ENCODE data around the gene MAGI2.

MAGI2 gene

GRCh38 chr7:79182283-79182682 lies 271.2 kb downstream of the MAGI2 start:
- DNase-seq (no peak), ATAC-seq (no peak)
- Mint-ChIP-seq H3K27me3 (peaks cover 2% of the 10 kb centered on the region), H3K9me3 (peaks cover 4% of the 10 kb centered on the region), H3K27ac (no peak overlapping the region), H3K36me3 (ENCODE audit: low read depth) (no peaks in the 10 kb centered on the region), H3K4me1 (no peaks in the 10 kb centered on the region), H3K4me3 (no peak overlapping the region)

- Mint-ChIP-seq H3K27ac (no peak overlapping the region), H3K4me3 (no peak overlapping the region), H3K4me1 (no peaks in the 10 kb centered on the region), H3K27me3 (peaks cover 2% of the 10 kb centered on the region), H3K36me3 (ENCODE audit: low read depth) (no peaks in the 10 kb centered on the region), H3K9me3 (peaks cover 4% of the 10 kb centered on the region)
- ATAC-seq (no peak), DNase-seq (no peak)
Measured at GRCh38 chr7:79180533-79180932, 272.9 kb downstream of the MAGI2 start.

GRCh38 chr7:79176859-79177477 lies 276.5 kb downstream of the MAGI2 start:
- no peaks in the 10 kb centered on the region for H3K27me3 Mint-ChIP-seq

GRCh38 chr7:79175374-79175773 lies 278.1 kb downstream of the MAGI2 start:
- Mint-ChIP-seq H3K27ac (no peak overlapping the region), H3K27me3 (no peaks in the 10 kb centered on the region), H3K4me1 (no peaks in the 10 kb centered on the region), H3K36me3 (ENCODE audit: low read depth) (no peaks in the 10 kb centered on the region), H3K4me3 (no peak overlapping the region), H3K9me3 (no peaks in the 10 kb centered on the region)
- DNase-seq (no peak), ATAC-seq (no peak)

More at GRCh38 chr7:79176859-79177477, 276.5 kb downstream of the MAGI2 start:
- DNase-seq = no peak
- Mint-ChIP-seq H3K36me3 (ENCODE audit: low read depth) (no peaks in the 10 kb centered on the region), H3K27ac (no peak overlapping the region), H3K4me1 (no peaks in the 10 kb centered on the region), H3K4me3 (no peak overlapping the region), H3K9me3 (no peaks in the 10 kb centered on the region)
- ATAC-seq = no peak

DNA sequence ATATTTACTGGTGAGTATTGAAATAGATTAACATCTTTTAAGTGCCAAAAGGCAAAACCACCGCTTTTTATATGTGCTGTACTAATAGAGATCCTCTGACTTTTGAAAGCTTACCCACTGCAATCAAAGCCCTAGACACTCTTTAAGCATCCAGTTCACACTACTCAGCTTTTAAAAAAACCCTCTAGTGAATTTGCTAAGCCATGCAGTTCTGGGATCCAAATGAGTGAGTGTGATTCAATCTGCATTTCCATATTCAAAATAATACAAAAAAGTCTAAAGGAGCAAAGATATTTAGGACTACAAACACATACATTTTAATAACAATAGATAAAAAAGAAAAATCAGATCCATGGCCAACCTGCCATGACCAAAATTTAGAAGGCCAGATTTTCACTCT lies 288.2 kb downstream of the MAGI2 start:
- H3K4me1 Mint-ChIP-seq = no peaks in the 10 kb centered on the region

GRCh38 chr7:79159040-79159664 lies 294.3 kb downstream of the MAGI2 start:
- peaks cover 9% of the 10 kb centered on the region for H3K9me3 Mint-ChIP-seq
- no peak overlapping the region for H3K4me3 Mint-ChIP-seq
- H3K27ac Mint-ChIP-seq = no peak overlapping the region
- no peaks in the 10 kb centered on the region for H3K36me3 Mint-ChIP-seq (ENCODE audit: low read depth)
- DNase-seq = no peak
- no peaks in the 10 kb centered on the region for H3K4me1 Mint-ChIP-seq
- ATAC-seq = no peak
- H3K27me3 Mint-ChIP-seq = no peaks in the 10 kb centered on the region

More for the DNA sequence above, 288.2 kb downstream of the MAGI2 start:
- H3K9me3 Mint-ChIP-seq = peaks cover 4% of the 10 kb centered on the region
- DNase-seq (no peak), ATAC-seq (no peak)
- no peak overlapping the region for H3K4me3 Mint-ChIP-seq
- no peaks in the 10 kb centered on the region for H3K27me3 Mint-ChIP-seq
- no peak overlapping the region for H3K27ac Mint-ChIP-seq
- H3K36me3 Mint-ChIP-seq (ENCODE audit: low read depth) = no peaks in the 10 kb centered on the region

- no peak for DNase-seq
- Mint-ChIP-seq H3K4me1 (no peaks in the 10 kb centered on the region), H3K9me3 (peaks cover 9% of the 10 kb centered on the region), H3K27ac (no peak overlapping the region), H3K27me3 (no peaks in the 10 kb centered on the region), H3K4me3 (no peak overlapping the region), H3K36me3 (ENCODE audit: low read depth) (no peaks in the 10 kb centered on the region)
- ATAC-seq = no peak
Measured at GRCh38 chr7:79157281-79157680, 296.2 kb downstream of the MAGI2 start.

GRCh38 chr7:79149831-79150230 lies 303.6 kb downstream of the MAGI2 start:
- no peak overlapping the region for H3K4me3 Mint-ChIP-seq
- no peak overlapping the region for H3K27ac Mint-ChIP-seq
- DNase-seq (no peak), ATAC-seq (no peak)
- H3K36me3 Mint-ChIP-seq (ENCODE audit: low read depth) = no peaks in the 10 kb centered on the region
- H3K9me3 Mint-ChIP-seq = no peaks in the 10 kb centered on the region
- H3K4me1 Mint-ChIP-seq = no peaks in the 10 kb centered on the region
- no peaks in the 10 kb centered on the region for H3K27me3 Mint-ChIP-seq

GRCh38 chr7:79142706-79143105 lies 310.8 kb downstream of the MAGI2 start:
- H3K27me3 Mint-ChIP-seq = no peaks in the 10 kb centered on the region
- no peak for ATAC-seq
- DNase-seq = no peak
- H3K4me1 Mint-ChIP-seq = no peaks in the 10 kb centered on the region
- H3K27ac Mint-ChIP-seq = no peak overlapping the region
- no peak overlapping the region for H3K4me3 Mint-ChIP-seq
- H3K9me3 Mint-ChIP-seq = no peaks in the 10 kb centered on the region
- H3K36me3 Mint-ChIP-seq (ENCODE audit: low read depth) = no peaks in the 10 kb centered on the region

- H3K36me3 Mint-ChIP-seq (ENCODE audit: low read depth) = no peaks in the 10 kb centered on the region
- no peak for ATAC-seq
- H3K27me3 Mint-ChIP-seq = no peaks in the 10 kb centered on the region
- no peaks in the 10 kb centered on the region for H3K9me3 Mint-ChIP-seq
- H3K4me1 Mint-ChIP-seq = no peaks in the 10 kb centered on the region
- H3K4me3 Mint-ChIP-seq = no peak overlapping the region
- DNase-seq = no peak
- H3K27ac Mint-ChIP-seq = no peak overlapping the region
Measured at GRCh38 chr7:79141252-79141651, 312.2 kb downstream of the MAGI2 start.

GRCh38 chr7:79137942-79138341 lies 315.5 kb downstream of the MAGI2 start:
- no peaks in the 10 kb centered on the region for H3K4me1 Mint-ChIP-seq
- no peak for ATAC-seq
- H3K27ac Mint-ChIP-seq = no peak overlapping the region
- peaks cover 5% of the 10 kb centered on the region for H3K9me3 Mint-ChIP-seq
- H3K4me3 Mint-ChIP-seq = no peak overlapping the region
- no peaks in the 10 kb centered on the region for H3K27me3 Mint-ChIP-seq
- H3K36me3 Mint-ChIP-seq (ENCODE audit: low read depth) = no peaks in the 10 kb centered on the region
- DNase-seq = no peak

DNA sequence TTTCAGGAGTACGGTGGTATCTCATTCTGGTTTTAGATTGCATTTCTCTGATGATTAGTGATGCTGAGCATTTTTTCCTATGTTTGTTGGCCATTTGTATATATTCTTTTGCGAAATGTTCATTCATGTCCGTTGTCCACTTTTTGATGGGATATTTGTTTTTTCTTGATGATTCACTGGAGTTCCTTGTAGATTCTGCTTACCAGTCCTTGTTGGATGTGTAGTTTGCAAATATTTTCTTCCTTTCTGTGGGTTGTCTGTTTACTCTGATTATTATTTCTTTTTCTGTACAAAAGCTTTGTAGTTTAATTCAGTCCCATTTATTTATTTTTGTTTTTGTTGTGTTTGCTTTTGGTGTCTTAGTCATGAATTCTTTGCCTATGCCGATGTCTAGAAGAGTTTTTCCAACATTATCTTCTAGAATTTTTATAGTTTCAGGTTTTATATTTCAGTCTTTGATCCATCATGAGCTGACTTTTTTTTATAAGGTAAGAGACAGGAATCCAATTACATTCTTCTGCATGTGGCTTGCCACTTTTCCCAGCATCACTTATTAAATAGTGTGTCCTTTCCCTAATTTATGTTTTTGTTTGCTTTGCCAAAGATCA lies 320.5 kb downstream of the MAGI2 start:
- no peak overlapping the region for H3K27ac Mint-ChIP-seq
- DNase-seq (no peak), ATAC-seq (no peak)
- H3K9me3 Mint-ChIP-seq = peaks cover 9% of the 10 kb centered on the region
- no peaks in the 10 kb centered on the region for H3K27me3 Mint-ChIP-seq
- no peak overlapping the region for H3K4me3 Mint-ChIP-seq
- H3K36me3 Mint-ChIP-seq (ENCODE audit: low read depth) = no peaks in the 10 kb centered on the region
- no peaks in the 10 kb centered on the region for H3K4me1 Mint-ChIP-seq

GRCh38 chr7:79130715-79131114 lies 322.8 kb downstream of the MAGI2 start:
- Mint-ChIP-seq H3K27me3 (no peaks in the 10 kb centered on the region), H3K36me3 (ENCODE audit: low read depth) (no peaks in the 10 kb centered on the region), H3K27ac (no peak overlapping the region), H3K9me3 (peaks cover 9% of the 10 kb centered on the region), H3K4me3 (no peak overlapping the region), H3K4me1 (no peaks in the 10 kb centered on the region)
- ATAC-seq (no peak), DNase-seq (no peak)

- Mint-ChIP-seq H3K36me3 (ENCODE audit: low read depth) (no peaks in the 10 kb centered on the region), H3K4me1 (no peaks in the 10 kb centered on the region), H3K4me3 (no peak overlapping the region), H3K27ac (no peak overlapping the region), H3K9me3 (peaks cover 4% of the 10 kb centered on the region), H3K27me3 (no peaks in the 10 kb centered on the region)
- no peak for ATAC-seq
- DNase-seq = no peak
Measured at GRCh38 chr7:79124331-79124730, 329.1 kb downstream of the MAGI2 start.

GRCh38 chr7:79118143-79118542 lies 335.3 kb downstream of the MAGI2 start:
- DNase-seq (no peak), ATAC-seq (no peak)
- Mint-ChIP-seq H3K4me3 (no peak overlapping the region), H3K9me3 (peaks cover 1% of the 10 kb centered on the region), H3K36me3 (ENCODE audit: low read depth) (no peaks in the 10 kb centered on the region), H3K27ac (no peak overlapping the region), H3K4me1 (no peaks in the 10 kb centered on the region), H3K27me3 (no peaks in the 10 kb centered on the region)

All from activated naive CD8-positive, alpha-beta T cell treated with anti-CD3 and anti-CD28 coated beads, Interleukin-2, amount 50 U/mL, for 24 hours (primary cell).